ENCODE data around the gene TBCD.

TBCD gene

GRCh38 chr17:82915010-82915756 lies 163.3 kb downstream of the TBCD start:
- no peak for DNase-seq (ENCODE audit: low read depth in 2 of 2)
- no peak overlapping the region for H3K4me3 ChIP-seq (replicated peaks in 1 of 2; ENCODE audit: low read depth in 2 of 2, low read length in 2 of 2)
- TF ChIP-seq, protein P1, sequence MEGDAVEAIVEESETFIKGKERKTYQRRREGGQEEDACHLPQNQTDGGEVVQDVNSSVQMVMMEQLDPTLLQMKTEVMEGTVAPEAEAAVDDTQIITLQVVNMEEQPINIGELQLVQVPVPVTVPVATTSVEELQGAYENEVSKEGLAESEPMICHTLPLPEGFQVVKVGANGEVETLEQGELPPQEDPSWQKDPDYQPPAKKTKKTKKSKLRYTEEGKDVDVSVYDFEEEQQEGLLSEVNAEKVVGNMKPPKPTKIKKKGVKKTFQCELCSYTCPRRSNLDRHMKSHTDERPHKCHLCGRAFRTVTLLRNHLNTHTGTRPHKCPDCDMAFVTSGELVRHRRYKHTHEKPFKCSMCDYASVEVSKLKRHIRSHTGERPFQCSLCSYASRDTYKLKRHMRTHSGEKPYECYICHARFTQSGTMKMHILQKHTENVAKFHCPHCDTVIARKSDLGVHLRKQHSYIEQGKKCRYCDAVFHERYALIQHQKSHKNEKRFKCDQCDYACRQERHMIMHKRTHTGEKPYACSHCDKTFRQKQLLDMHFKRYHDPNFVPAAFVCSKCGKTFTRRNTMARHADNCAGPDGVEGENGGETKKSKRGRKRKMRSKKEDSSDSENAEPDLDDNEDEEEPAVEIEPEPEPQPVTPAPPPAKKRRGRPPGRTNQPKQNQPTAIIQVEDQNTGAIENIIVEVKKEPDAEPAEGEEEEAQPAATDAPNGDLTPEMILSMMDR (IDR thresholded peaks at IDR 0.05; ENCODE audit: low read depth, low read length), result peak; percentile 8

GRCh38 chr17:82915757-82916027 lies 163.8 kb downstream of the TBCD start:
- DNase-seq (ENCODE audit: low read depth in 2 of 2), result no peak
- TF ChIP-seq, protein P1 (IDR thresholded peaks at IDR 0.05; ENCODE audit: low read depth, low read length), result no peak
- H3K4me3 ChIP-seq (replicated peaks in 1 of 2; ENCODE audit: low read depth in 2 of 2, low read length in 2 of 2), result no peak overlapping the region

- no peak overlapping the region for H3K4me3 ChIP-seq (replicated peaks in 1 of 2; ENCODE audit: low read depth in 2 of 2, low read length in 2 of 2)
- peak; percentile 51 to 57 for DNase-seq (ENCODE audit: low read depth in 2 of 2)
These were observed 166.0 kb downstream of the TBCD start for GRCh38 chr17:82917699-82918345.

GRCh38 chr17:82918508-82918907 lies 166.6 kb downstream of the TBCD start:
- no peak overlapping the region for H3K4me3 ChIP-seq (replicated peaks in 1 of 2; ENCODE audit: low read depth in 2 of 2, low read length in 2 of 2)
- TF ChIP-seq, protein P1 (IDR thresholded peaks at IDR 0.05; ENCODE audit: low read depth, low read length), result no peak
- DNase-seq (ENCODE audit: low read depth in 2 of 2), result no peak

More at GRCh38 chr17:82917699-82918345, 166.0 kb downstream of the TBCD start:
- TF ChIP-seq, protein P1 (IDR thresholded peaks at IDR 0.05; ENCODE audit: low read depth, low read length), result peak; percentile 39

DNA sequence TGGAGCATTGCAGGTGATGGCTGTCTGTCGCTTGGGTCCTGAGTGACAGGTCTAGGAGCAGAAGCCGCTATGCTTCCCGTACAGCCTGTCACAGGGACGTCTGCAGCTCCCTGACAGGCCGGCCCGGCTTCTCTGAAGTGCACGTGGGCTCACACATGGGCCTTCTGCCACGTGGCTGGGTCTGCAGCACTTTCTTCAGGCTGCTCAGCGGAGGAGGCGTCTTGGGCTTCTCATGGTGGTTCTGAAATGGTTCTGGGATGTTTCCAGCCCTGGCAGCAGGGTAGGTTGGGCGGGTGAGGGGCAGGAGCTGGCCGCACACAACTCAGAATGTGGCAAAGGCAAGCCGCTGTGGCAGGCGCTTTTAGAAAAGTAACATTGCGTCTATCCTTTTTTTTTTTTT lies 168.3 kb downstream of the TBCD start:
- H3K4me3 ChIP-seq (replicated peaks in 1 of 2; ENCODE audit: low read depth in 2 of 2, low read length in 2 of 2), result no peak overlapping the region
- TF ChIP-seq, protein P1 (IDR thresholded peaks at IDR 0.05; ENCODE audit: low read depth, low read length), result no peak
- DNase-seq (ENCODE audit: low read depth in 2 of 2), result no peak

DNA sequence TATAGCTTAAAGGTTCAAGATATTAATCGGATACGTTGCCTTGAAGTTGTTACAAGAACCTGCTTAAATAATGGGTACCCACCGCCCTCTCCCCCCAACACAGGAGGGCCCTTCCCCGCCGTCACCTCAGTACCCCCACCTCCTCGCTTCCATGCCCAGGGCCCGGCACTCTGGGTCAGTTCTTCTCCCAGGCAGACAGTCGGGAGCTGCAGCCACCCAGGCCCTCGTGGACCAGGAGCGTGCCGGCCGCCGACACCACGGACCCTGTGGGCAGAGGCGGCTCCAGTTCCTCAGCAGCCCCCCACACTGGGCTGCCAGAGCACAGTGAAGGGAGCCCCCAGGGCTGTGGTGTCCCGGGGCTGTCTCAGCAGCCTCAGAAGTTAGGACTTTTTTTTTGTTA lies 168.8 kb downstream of the TBCD start:
- no peak for DNase-seq (ENCODE audit: low read depth in 2 of 2)
- TF ChIP-seq, protein P1 (IDR thresholded peaks at IDR 0.05; ENCODE audit: low read depth, low read length), result no peak
- no peak overlapping the region for H3K4me3 ChIP-seq (replicated peaks in 1 of 2; ENCODE audit: low read depth in 2 of 2, low read length in 2 of 2)

Data from cardiac fibroblast (primary cell).